AG09309 (cell line): ENCODE results near the gene AKR7A2.
"Not testable (repeated sequence)": the region's sequence is repeated elsewhere in the genome, so short reads cannot be mapped to it uniquely, and the experiment has no call there.

Experiments used
- DNase-seq: peaks from one replicate; pipeline ENCODE4 v3.0.0-alpha.2; 2010; ENCODE audit warnings: low read depth
- H3K4me3 ChIP-seq: 2 replicates; pipeline ENCODE4 v1.5.1; 2011; ENCODE audit warnings: mild to moderate bottlenecking, low read depth, low read length, moderate library complexity; ENCODE audit not compliant: control insufficient read depth
- TF ChIP-seq, protein P1 (sequence below): IDR thresholded peaks from 2 replicates; pipeline ENCODE4 v1.5.1; 2011; ENCODE audit warnings: mild to moderate bottlenecking, low read depth, low read length, inconsistent platforms; ENCODE audit not compliant: insufficient read depth, control insufficient read depth; ENCODE audit errors: missing control alignments

AKR7A2 gene

DNA sequence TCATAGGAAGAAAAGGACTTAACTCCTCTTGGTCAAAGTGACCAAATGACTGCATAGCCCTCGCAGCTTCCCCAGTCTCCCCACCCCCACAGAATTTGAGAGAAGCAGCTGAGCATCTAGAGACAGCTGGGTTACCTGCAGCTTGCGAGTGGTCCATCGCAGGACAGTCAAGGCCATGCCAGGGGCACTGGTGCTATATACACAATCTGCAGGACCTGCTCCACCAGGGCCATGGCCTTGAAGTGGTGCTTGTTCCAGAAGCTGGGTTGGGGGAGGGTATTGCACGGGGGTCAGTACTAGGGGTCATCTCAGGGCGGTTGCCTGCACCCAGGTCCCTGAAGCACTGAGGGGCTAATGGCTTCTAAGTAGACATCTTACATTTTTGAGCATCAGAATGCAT, 49.9 kb downstream of the AKR7A2 start:
- no peak for DNase-seq
- H3K4me3 ChIP-seq: no peak overlapping the region
- TF ChIP-seq, protein P1, sequence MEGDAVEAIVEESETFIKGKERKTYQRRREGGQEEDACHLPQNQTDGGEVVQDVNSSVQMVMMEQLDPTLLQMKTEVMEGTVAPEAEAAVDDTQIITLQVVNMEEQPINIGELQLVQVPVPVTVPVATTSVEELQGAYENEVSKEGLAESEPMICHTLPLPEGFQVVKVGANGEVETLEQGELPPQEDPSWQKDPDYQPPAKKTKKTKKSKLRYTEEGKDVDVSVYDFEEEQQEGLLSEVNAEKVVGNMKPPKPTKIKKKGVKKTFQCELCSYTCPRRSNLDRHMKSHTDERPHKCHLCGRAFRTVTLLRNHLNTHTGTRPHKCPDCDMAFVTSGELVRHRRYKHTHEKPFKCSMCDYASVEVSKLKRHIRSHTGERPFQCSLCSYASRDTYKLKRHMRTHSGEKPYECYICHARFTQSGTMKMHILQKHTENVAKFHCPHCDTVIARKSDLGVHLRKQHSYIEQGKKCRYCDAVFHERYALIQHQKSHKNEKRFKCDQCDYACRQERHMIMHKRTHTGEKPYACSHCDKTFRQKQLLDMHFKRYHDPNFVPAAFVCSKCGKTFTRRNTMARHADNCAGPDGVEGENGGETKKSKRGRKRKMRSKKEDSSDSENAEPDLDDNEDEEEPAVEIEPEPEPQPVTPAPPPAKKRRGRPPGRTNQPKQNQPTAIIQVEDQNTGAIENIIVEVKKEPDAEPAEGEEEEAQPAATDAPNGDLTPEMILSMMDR: no peak

DNA sequence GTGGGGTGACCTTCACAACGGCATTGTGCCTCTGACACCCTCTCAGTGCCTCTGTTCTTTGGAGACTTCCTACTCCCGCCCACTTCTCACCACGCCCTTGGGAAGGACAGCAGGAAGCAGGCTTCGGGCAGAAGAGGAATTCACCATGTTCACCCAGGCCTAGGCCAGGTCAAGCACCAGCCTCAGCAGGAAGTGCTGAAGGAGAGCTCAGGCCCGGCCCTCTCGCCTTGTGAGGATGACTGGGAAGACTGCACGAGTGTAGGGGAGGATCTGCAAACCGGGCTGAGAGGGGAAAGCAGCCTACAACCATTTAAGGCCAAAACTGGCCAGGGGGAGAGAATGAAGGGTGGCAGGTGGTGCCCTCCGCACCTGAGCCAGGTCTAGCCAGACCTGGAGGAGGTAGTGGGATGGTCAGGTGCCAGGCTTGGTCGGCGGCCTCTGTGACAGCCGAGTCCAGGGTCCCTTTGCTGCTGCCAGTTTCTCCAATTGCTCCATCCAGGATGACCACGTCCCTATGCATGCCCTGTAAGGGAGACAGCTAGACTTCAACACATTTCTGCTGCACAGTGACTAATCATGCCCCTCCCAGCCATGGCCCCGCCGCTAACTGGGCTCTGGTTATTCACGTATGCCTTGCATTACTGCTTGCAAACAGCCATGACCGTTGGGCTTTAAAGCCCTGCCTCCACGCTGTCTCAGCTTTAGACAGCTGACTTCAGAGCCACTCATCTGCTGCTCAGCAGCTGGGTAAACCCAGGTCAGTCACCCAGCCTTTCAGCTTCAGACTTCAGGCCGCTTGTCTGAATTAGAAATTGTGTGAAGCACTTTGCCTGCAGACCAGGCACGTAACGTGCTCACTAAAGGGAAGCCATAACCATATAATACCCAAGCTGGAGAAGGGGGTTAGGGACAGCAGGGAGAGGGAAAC, 51.5 kb downstream of the AKR7A2 start:
- TF ChIP-seq, protein P1: no peak
- DNase-seq: peak; percentile 87

DNA sequence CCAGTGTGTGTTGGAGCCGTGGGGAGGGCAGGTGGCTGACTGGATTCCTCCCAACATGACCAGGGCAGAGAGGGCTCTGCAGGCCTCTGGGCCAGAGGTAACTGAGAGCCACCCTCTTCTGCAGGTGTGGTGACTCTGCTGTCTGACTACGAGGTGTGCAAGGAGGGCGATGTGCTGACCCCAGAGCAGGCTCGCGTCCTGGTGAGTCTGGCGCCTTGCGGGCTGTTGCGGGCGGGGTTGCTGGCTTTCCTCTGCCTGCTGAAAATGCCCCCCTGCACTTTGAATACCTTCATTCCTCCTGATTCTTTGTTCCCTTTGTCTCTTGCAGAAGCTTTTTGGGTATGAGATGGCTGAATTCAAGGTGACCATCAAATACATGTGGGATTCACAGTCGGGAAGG, 53.6 kb downstream of the AKR7A2 start:
- TF ChIP-seq, protein P1: no peak
- no peak overlapping the region for H3K4me3 ChIP-seq
- DNase-seq: no peak

More for the DNA sequence above, 51.5 kb downstream of the AKR7A2 start:
- H3K4me3 ChIP-seq: no peak overlapping the region

DNA sequence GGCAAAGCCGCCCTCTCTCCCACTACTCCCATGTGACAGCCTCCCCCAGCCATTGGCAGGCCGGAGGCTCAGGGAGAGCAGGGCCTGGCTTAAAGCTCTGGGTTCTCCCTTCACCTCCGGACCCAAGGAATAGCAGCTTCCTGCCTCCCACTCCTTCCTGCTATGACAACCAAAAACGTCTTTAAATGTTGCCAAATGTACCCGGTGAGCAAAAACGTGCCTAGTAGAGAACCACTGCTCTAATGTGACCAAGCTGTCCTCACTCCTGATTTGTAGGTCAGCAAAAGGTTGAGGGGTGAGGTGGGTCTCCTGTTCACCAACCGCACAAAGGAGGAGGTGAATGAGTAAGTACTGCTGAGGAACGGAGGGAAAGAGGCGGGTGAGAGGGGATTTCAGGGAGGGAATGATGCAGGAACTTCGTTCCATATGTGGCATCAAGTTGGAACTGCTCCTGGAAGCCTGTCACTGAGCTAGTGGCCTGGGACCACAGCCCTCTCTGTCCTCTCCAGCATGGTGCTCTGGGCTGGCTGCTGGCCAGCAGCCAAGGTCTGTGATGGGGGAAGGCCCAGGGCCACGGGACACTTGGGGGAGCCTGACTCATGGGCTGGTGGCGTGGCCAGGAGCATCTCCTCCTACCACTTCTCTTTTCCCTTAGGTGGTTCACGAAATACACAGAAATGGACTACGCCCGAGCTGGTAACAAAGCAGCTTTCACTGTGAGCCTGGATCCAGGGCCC, 54.6 kb downstream of the AKR7A2 start:
- TF ChIP-seq, protein P1: no peak
- DNase-seq: no peak
- H3K4me3 ChIP-seq: no peak overlapping the region

DNA sequence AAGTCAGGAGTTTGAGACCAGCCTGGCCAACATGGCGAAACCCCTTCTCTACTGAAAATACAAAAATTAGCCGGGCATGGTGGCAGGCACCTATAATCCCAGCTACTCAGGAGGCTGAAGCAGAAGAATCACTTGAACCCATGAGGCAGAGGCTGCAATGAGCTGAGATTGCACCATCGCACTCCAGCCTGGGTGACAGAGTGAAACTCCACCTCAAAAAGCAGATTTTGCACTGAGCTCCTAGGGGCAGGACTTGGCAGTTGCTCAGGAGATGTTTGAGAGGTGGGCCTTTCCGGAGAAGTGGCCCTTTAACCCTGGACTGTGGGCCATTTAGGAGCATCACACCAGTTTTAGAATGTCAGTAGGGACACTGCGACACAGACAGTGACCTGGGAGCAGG, 55.6 kb downstream of the AKR7A2 start:
- H3K4me3 ChIP-seq, DNase-seq: not testable (repeated sequence)

DNA sequence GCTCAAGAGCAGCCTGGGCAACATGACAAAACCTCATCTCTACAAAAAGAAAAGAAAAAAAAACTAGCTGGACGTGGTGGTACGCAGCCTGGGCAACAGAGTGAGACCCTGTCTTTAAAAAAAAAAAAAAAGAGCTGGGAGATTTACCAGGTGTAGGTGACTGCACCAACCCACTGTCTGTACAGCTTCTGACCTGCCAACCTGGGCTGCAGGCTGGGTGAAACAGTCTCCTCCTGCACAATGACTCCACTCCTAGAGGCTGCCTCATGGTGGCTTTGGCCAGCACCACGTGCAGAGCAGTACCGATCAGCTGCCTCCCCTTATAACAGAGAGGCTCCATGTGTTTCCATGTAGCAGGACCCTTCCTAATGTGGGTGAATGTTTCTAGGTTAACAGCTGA, 56.7 kb downstream of the AKR7A2 start:
- no peak overlapping the region for H3K4me3 ChIP-seq
- DNase-seq: no peak
- TF ChIP-seq, protein P1: no peak

DNA sequence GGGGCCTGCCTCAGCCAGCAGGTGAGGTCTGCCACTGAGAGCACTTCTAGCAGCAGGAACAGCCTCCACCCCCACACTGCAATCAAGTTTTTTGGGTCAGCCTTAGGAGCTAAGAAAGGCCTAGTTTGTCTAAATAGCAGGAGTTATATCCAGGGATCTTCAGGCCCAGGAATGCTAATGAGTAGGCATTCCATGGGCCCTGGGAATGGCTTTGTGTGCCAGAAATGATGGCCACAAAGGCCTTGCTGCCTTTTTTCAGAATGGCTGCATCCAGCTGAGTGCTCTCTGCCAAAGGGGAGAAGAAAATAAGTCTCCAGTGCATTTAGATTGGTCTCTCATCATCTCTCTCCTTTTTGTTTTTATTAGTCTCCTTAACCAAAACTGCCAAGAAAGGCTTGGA, 57.5 kb downstream of the AKR7A2 start:
- TF ChIP-seq, protein P1: no peak
- no peak overlapping the region for H3K4me3 ChIP-seq
- no peak for DNase-seq
